Subcutaneous adipose tissue (tissue), 4 donors: ENCODE data around the gene TIA1. TPM values are rescaled to one million over a fixed set of nuclear protein-coding genes. Genes with fewer than 3 reads are reported as not detected.

ENCODE experiments used
- CTCF ChIP-seq: fragments of 450-650 bp; IDR thresholded peaks from one replicate; pipeline ENCODE4 v1.5.1; 2016; ENCODE audit warnings: low read depth, mild to moderate bottlenecking, control low read depth, antibody characterized with exemption, moderate library complexity
- total RNA-seq, 4 donors: library from RNA; depleted of rRNA; stranded (reverse); fragments of >200 nt; gene quantifications; one replicate each; pipeline ENCODE4 v1.1.0, GENCODE V29; 2016

Gene TIA1
- total RNA-seq, 4 donors from 2014 or later: 75.2 to 89.5 (median 82.6) TPM

- TF ChIP-seq CTCF: no peak
Observed at GRCh38 chr2:70203086-70203485, 45.3 kb downstream of the TIA1 start.

GRCh38 chr2:70202236-70202806, 46.1 kb downstream of the TIA1 start:
- TF ChIP-seq CTCF: no peak

- TF ChIP-seq CTCF: no peak
Observed at GRCh38 chr2:70201831-70202230, 46.6 kb downstream of the TIA1 start.

GRCh38 chr2:70201225-70201768, 47.1 kb downstream of the TIA1 start:
- no peak for TF ChIP-seq CTCF

GRCh38 chr2:70199320-70199864, 49.0 kb downstream of the TIA1 start:
- no peak for TF ChIP-seq CTCF

- no peak for TF ChIP-seq CTCF
Observed at GRCh38 chr2:70192516-70192915, 55.9 kb downstream of the TIA1 start.

GRCh38 chr2:70191244-70191735, 57.1 kb downstream of the TIA1 start:
- no peak for TF ChIP-seq CTCF
